MM.1S (cell line): ENCODE measurements around the gene HSD17B10.

Source experiments
- EZH2 ChIP-seq: fragments of 300-600 bp; sonication (generic); optimal IDR thresholded peaks from 2 replicates; pipeline ENCODE3; 2017; ENCODE audit warnings: low read depth, mild to moderate bottlenecking, antibody characterized with exemption, low read length, mixed read lengths
- EZH2phosphoT487 ChIP-seq: fragments of 300-600 bp; sonication (generic); IDR thresholded peaks from 2 replicates; pipeline ENCODE4 v1.6.1; 2018; ENCODE audit warnings: antibody characterized with exemption, low read length
- TF ChIP-seq, protein P1 (sequence below): fragments of 300-600 bp; sonication (generic); IDR thresholded peaks from 2 replicates; pipeline ENCODE4 v1.5.1; 2016; ENCODE audit warnings: antibody characterized with exemption, low read length, mixed read lengths

DNA sequence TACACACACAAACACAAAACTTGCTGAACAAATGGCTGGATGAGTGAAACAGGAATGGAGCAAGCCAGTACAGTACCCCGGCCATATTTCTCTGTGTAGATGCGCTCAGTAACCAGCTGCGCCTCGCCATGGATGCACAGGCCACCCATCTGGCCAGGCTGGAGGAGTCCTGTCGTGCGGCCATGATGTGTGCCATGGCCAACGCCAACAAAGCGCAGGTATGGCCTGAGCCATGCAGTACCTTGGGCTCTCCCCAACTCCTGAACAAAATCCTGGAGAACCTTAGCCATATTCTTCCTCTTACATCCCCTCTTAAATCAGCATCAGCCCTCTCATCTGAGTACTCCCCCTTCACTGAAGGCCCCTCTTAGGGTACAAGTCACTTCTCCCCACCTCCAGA is 4.4 kb downstream of the HSD17B10 start:
- TF ChIP-seq, protein P1, sequence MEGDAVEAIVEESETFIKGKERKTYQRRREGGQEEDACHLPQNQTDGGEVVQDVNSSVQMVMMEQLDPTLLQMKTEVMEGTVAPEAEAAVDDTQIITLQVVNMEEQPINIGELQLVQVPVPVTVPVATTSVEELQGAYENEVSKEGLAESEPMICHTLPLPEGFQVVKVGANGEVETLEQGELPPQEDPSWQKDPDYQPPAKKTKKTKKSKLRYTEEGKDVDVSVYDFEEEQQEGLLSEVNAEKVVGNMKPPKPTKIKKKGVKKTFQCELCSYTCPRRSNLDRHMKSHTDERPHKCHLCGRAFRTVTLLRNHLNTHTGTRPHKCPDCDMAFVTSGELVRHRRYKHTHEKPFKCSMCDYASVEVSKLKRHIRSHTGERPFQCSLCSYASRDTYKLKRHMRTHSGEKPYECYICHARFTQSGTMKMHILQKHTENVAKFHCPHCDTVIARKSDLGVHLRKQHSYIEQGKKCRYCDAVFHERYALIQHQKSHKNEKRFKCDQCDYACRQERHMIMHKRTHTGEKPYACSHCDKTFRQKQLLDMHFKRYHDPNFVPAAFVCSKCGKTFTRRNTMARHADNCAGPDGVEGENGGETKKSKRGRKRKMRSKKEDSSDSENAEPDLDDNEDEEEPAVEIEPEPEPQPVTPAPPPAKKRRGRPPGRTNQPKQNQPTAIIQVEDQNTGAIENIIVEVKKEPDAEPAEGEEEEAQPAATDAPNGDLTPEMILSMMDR: no peak
- no peak for TF ChIP-seq EZH2
- TF ChIP-seq EZH2phosphoT487: no peak
